Measurements from ENCODE around the gene HAUS3.

DNA sequence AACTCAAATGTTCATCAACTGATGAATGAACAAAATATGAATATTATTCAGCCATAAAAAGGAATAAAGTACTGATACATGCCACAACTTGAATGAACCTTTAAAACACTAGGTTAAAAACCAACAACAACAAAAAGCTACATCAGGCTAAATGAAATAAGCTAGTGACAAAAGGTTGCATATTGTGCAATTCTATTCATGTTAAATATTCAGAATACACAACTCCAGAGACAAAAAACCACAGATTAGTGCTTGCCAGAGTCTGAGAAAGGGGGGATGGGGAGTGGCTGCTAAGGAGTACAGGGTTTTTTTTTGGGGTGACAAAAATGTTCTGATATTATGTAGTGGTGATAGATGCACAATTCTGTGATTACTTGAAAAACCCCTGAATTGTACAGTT is 58.5 kb downstream of the HAUS3 start:
- no peak for TF ChIP-seq POLR2AphosphoS5 (IDR thresholded peaks at IDR 0.05)
- TF ChIP-seq, protein P1, sequence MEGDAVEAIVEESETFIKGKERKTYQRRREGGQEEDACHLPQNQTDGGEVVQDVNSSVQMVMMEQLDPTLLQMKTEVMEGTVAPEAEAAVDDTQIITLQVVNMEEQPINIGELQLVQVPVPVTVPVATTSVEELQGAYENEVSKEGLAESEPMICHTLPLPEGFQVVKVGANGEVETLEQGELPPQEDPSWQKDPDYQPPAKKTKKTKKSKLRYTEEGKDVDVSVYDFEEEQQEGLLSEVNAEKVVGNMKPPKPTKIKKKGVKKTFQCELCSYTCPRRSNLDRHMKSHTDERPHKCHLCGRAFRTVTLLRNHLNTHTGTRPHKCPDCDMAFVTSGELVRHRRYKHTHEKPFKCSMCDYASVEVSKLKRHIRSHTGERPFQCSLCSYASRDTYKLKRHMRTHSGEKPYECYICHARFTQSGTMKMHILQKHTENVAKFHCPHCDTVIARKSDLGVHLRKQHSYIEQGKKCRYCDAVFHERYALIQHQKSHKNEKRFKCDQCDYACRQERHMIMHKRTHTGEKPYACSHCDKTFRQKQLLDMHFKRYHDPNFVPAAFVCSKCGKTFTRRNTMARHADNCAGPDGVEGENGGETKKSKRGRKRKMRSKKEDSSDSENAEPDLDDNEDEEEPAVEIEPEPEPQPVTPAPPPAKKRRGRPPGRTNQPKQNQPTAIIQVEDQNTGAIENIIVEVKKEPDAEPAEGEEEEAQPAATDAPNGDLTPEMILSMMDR (IDR thresholded peaks at IDR 0.05), result no peak
- no peak for TF ChIP-seq EP300 (IDR thresholded peaks at IDR 0.05)
